ENCODE measurements around the gene OTC. TPM values are rescaled to one million over a fixed set of nuclear protein-coding genes. Genes with fewer than 3 reads are reported as not detected.
A peak's percentile ranks its signal among the peaks of the same experiment; 100 is the strongest.

Gene OTC
- total RNA-seq, 1 donor from 2014 or later: not detected

GRCh38 chrX:38351346-38351745 is 1.1 kb upstream of the OTC start:
- no peaks in the 10 kb centered on the region for H4K20me1 ChIP-seq (ENCODE audit: insufficient read depth, low read length)
- H3K9ac ChIP-seq (ENCODE audit: low read length): no peak overlapping the region
- no peak overlapping the region for H3K4me3 Mint-ChIP-seq (ENCODE audit: unreplicated experiment)
- H3K36me3 ChIP-seq (ENCODE audit: insufficient read depth, low read length): no peaks in the 10 kb centered on the region
- no peaks in the 10 kb centered on the region for H3K79me2 ChIP-seq (ENCODE audit: insufficient read depth, low read length)
- H3K4me1 ChIP-seq (ENCODE audit: insufficient read depth, low read length): no peaks in the 10 kb centered on the region
- no peaks in the 10 kb centered on the region for H3K27me3 ChIP-seq (ENCODE audit: insufficient read depth, low read length)
- no peak for DNase-seq (ENCODE audit: low read depth)
- H3K4me2 ChIP-seq (ENCODE audit: low read length): no peak overlapping the region
- no peak overlapping the region for H3K4me3 ChIP-seq (ENCODE audit: insufficient read depth, low read depth, low read length)
- no peak overlapping the region for H3K27ac Mint-ChIP-seq (ENCODE audit: unreplicated experiment)
- H2AFZ ChIP-seq (ENCODE audit: low read depth, low read length): no peak overlapping the region
- no peaks in the 10 kb centered on the region for H3K9me3 ChIP-seq (ENCODE audit: insufficient read depth, low read depth, low read length)
- H3K4me1 Mint-ChIP-seq (ENCODE audit: low read depth, unreplicated experiment): peaks cover 2% of the 10 kb centered on the region
- no peak for FAIRE-seq
- no peak overlapping the region for H3K27ac ChIP-seq (ENCODE audit: low read depth, low read length)
- H3K27me3 Mint-ChIP-seq (ENCODE audit: low read depth, unreplicated experiment): no peaks in the 10 kb centered on the region
- H3K9me3 Mint-ChIP-seq (ENCODE audit: unreplicated experiment): no peaks in the 10 kb centered on the region
- TF ChIP-seq CTCF (IDR thresholded peaks at IDR 0.05; ENCODE audit: insufficient read depth, low read depth, low read length) (no peak), EZH2 (IDR thresholded peaks at IDR 0.05; ENCODE audit: insufficient read depth, low read length) (no peak)
- H3K36me3 Mint-ChIP-seq (ENCODE audit: low read depth, unreplicated experiment): no peaks in the 10 kb centered on the region

GRCh38 chrX:38356401-38356800 is 4.0 kb downstream of the OTC start:
- H3K4me1 ChIP-seq (ENCODE audit: insufficient read depth, low read length): no peaks in the 10 kb centered on the region
- no peak overlapping the region for H2AFZ ChIP-seq (ENCODE audit: low read depth, low read length)
- no peaks in the 10 kb centered on the region for H3K27me3 ChIP-seq (ENCODE audit: insufficient read depth, low read length)
- no peak overlapping the region for H3K9ac ChIP-seq (ENCODE audit: low read length)
- no peak overlapping the region for H3K27ac Mint-ChIP-seq (ENCODE audit: unreplicated experiment)
- H3K4me1 Mint-ChIP-seq (ENCODE audit: low read depth, unreplicated experiment): no peaks in the 10 kb centered on the region
- no peaks in the 10 kb centered on the region for H3K36me3 ChIP-seq (ENCODE audit: insufficient read depth, low read length)
- H3K27ac ChIP-seq (ENCODE audit: low read depth, low read length): no peak overlapping the region
- H3K27me3 Mint-ChIP-seq (ENCODE audit: low read depth, unreplicated experiment): no peaks in the 10 kb centered on the region
- no peaks in the 10 kb centered on the region for H3K9me3 Mint-ChIP-seq (ENCODE audit: unreplicated experiment)
- FAIRE-seq (no peak), DNase-seq (ENCODE audit: low read depth) (no peak)
- H3K4me2 ChIP-seq (ENCODE audit: low read length): no peak overlapping the region
- H3K4me3 ChIP-seq (ENCODE audit: insufficient read depth, low read depth, low read length): no peak overlapping the region
- no peaks in the 10 kb centered on the region for H3K9me3 ChIP-seq (ENCODE audit: insufficient read depth, low read depth, low read length)
- no peak overlapping the region for H3K4me3 Mint-ChIP-seq (ENCODE audit: unreplicated experiment)
- H3K36me3 Mint-ChIP-seq (ENCODE audit: low read depth, unreplicated experiment): no peaks in the 10 kb centered on the region
- TF ChIP-seq EZH2 (IDR thresholded peaks at IDR 0.05; ENCODE audit: insufficient read depth, low read length): no peak
- TF ChIP-seq CTCF (IDR thresholded peaks at IDR 0.05; ENCODE audit: insufficient read depth, low read depth, low read length): no peak
- no peaks in the 10 kb centered on the region for H4K20me1 ChIP-seq (ENCODE audit: insufficient read depth, low read length)
- H3K79me2 ChIP-seq (ENCODE audit: insufficient read depth, low read length): no peaks in the 10 kb centered on the region

GRCh38 chrX:38357747-38358673 is 5.6 kb downstream of the OTC start:
- FAIRE-seq: peak; percentile 49
- Histone ChIP-seq H4K20me1 (ENCODE audit: insufficient read depth, low read length) (no peaks in the 10 kb centered on the region), H3K4me3 (ENCODE audit: insufficient read depth, low read depth, low read length) (no peak overlapping the region), H3K27ac (ENCODE audit: low read depth, low read length) (no peak overlapping the region), H3K79me2 (ENCODE audit: insufficient read depth, low read length) (no peaks in the 10 kb centered on the region), H3K36me3 (ENCODE audit: insufficient read depth, low read length) (no peaks in the 10 kb centered on the region), H3K9me3 (ENCODE audit: insufficient read depth, low read depth, low read length) (no peaks in the 10 kb centered on the region), H2AFZ (ENCODE audit: low read depth, low read length) (no peak overlapping the region), H3K27me3 (ENCODE audit: insufficient read depth, low read length) (no peaks in the 10 kb centered on the region), H3K4me2 (ENCODE audit: low read length) (no peak overlapping the region), H3K4me1 (ENCODE audit: insufficient read depth, low read length) (no peaks in the 10 kb centered on the region), H3K9ac (ENCODE audit: low read length) (no peak overlapping the region)
- Mint-ChIP-seq H3K27me3 (ENCODE audit: low read depth, unreplicated experiment) (no peaks in the 10 kb centered on the region), H3K4me3 (ENCODE audit: unreplicated experiment) (no peak overlapping the region), H3K9me3 (ENCODE audit: unreplicated experiment) (no peaks in the 10 kb centered on the region), H3K27ac (ENCODE audit: unreplicated experiment) (no peak overlapping the region), H3K36me3 (ENCODE audit: low read depth, unreplicated experiment) (no peaks in the 10 kb centered on the region), H3K4me1 (ENCODE audit: low read depth, unreplicated experiment) (no peaks in the 10 kb centered on the region)
- no peak for DNase-seq (ENCODE audit: low read depth)
- TF ChIP-seq EZH2 (IDR thresholded peaks at IDR 0.05; ENCODE audit: insufficient read depth, low read length) (no peak), CTCF (IDR thresholded peaks at IDR 0.05; ENCODE audit: insufficient read depth, low read depth, low read length) (no peak)
